ENCODE results near the gene SAE1. TPM values are rescaled to one million over a fixed set of nuclear protein-coding genes. Genes with fewer than 3 reads are reported as not detected.
A peak's percentile ranks its signal among the peaks of the same experiment; 100 is the strongest.

The SAE1 gene
- total RNA-seq, 2 donors from 2014 or later: 187 to 240 TPM

- WGBS, 2 experiments (ENCODE audit: insufficient coverage in 1 of 2, insufficient read length in 1 of 2): 16 to 17% methylated on average over 9 to 10 of the region's 10 CpGs
- Mint-ChIP-seq H3K27me3 (ENCODE audit: insufficient read depth) (no peaks in the 10 kb centered on the region), H3K4me3 (peak overlapping the region; percentile 18), H3K9me3 (no peaks in the 10 kb centered on the region), H3K36me3 (ENCODE audit: low read depth) (peaks cover 75% of the 10 kb centered on the region), H3K27ac (peak overlapping the region; percentile 93), H3K4me1 (peaks cover 43% of the 10 kb centered on the region)
- H3K36me3 ChIP-seq (ENCODE audit: control insufficient read depth, insufficient read depth, low read length): peaks cover 86% of the 10 kb centered on the region
- H3K4me1 ChIP-seq (ENCODE audit: control insufficient read depth, insufficient read depth, low read length): peaks cover 19% of the 10 kb centered on the region
- peak overlapping the region; percentile 62 for H3K9ac ChIP-seq (ENCODE audit: extremely low read depth, low read length, poor library complexity, severe bottlenecking)
- H3K27ac ChIP-seq (ENCODE audit: low read depth, low read length): peak overlapping the region; percentile 92
- peak; percentile 65 for TF ChIP-seq CTCF (conservative IDR thresholded peaks at IDR 0.05)
- H3K9me3 ChIP-seq (ENCODE audit: control insufficient read depth, low read length): no peaks in the 10 kb centered on the region
- H3K4me3 ChIP-seq (ENCODE audit: low read length): peak overlapping the region; percentile 11
- DNase-seq: peak; percentile 91
- no peaks in the 10 kb centered on the region for H3K27me3 ChIP-seq (ENCODE audit: control insufficient read depth, insufficient read depth, low read length, poor library complexity, severe bottlenecking)
These were observed 27.0 kb downstream of the SAE1 start for GRCh38 chr19:47157431-47158321.

- peak overlapping the region; percentile 62 for H3K9ac ChIP-seq (ENCODE audit: extremely low read depth, low read length, poor library complexity, severe bottlenecking)
- H3K4me3 ChIP-seq (ENCODE audit: low read length): no peak overlapping the region
- peaks cover 87% of the 10 kb centered on the region for H3K36me3 ChIP-seq (ENCODE audit: control insufficient read depth, insufficient read depth, low read length)
These were observed 27.7 kb downstream of the SAE1 start for GRCh38 chr19:47158367-47158791.

More at GRCh38 chr19:47158367-47158791, 27.7 kb downstream of the SAE1 start:
- Mint-ChIP-seq H3K27ac (peak overlapping the region; percentile 93), H3K27me3 (ENCODE audit: insufficient read depth) (no peaks in the 10 kb centered on the region), H3K4me1 (peaks cover 37% of the 10 kb centered on the region), H3K4me3 (peak overlapping the region; percentile 18), H3K9me3 (no peaks in the 10 kb centered on the region), H3K36me3 (ENCODE audit: low read depth) (peaks cover 69% of the 10 kb centered on the region)
- Histone ChIP-seq H3K9me3 (ENCODE audit: control insufficient read depth, low read length) (no peaks in the 10 kb centered on the region), H3K4me1 (ENCODE audit: control insufficient read depth, insufficient read depth, low read length) (peaks cover 17% of the 10 kb centered on the region), H3K27me3 (ENCODE audit: control insufficient read depth, insufficient read depth, low read length, poor library complexity, severe bottlenecking) (no peaks in the 10 kb centered on the region), H3K27ac (ENCODE audit: low read depth, low read length) (peak overlapping the region; percentile 92)
- no peak for DNase-seq
- TF ChIP-seq CTCF (conservative IDR thresholded peaks at IDR 0.05): no peak
- WGBS, 2 experiments (ENCODE audit: insufficient coverage in 1 of 2, insufficient read length in 1 of 2): 86 to 96% methylated on average over 8 of the region's 8 CpGs

Measured in endodermal cell (in vitro differentiated cells).